IPS DF 19.7 (cell line): ENCODE data around the gene MANSC1.
"Not testable (repeated sequence)": the region's sequence is repeated elsewhere in the genome, so short reads cannot be mapped to it uniquely, and the experiment has no call there.

Experiments
- DNase-seq: peaks from one replicate; pipeline ENCODE4 v3.0.0-alpha.2; 2013; ENCODE audit warnings: low read depth, low spot score

Gene MANSC1

GRCh38 chr12:12326262-12326661, 23.8 kb downstream of the MANSC1 start:
- DNase-seq = no peak

- no peak for DNase-seq
Measured at GRCh38 chr12:12323591-12323990, 26.5 kb downstream of the MANSC1 start.

- no peak for DNase-seq
Measured at GRCh38 chr12:12323118-12323517, 26.9 kb downstream of the MANSC1 start.

- DNase-seq = no peak
Measured at GRCh38 chr12:12319451-12320183, 30.4 kb downstream of the MANSC1 start.

GRCh38 chr12:12315838-12316237, 34.2 kb downstream of the MANSC1 start:
- DNase-seq = no peak

GRCh38 chr12:12310695-12311094, 39.3 kb downstream of the MANSC1 start:
- DNase-seq = not testable (repeated sequence)

- no peak for DNase-seq
Measured at GRCh38 chr12:12305568-12306300, 44.3 kb downstream of the MANSC1 start.

GRCh38 chr12:12302976-12303375, 47.1 kb downstream of the MANSC1 start:
- no peak for DNase-seq

GRCh38 chr12:12301122-12301521, 48.9 kb downstream of the MANSC1 start:
- no peak for DNase-seq

GRCh38 chr12:12297201-12297830, 52.7 kb downstream of the MANSC1 start:
- no peak for DNase-seq

GRCh38 chr12:12294215-12295005, 55.6 kb downstream of the MANSC1 start:
- DNase-seq = no peak

GRCh38 chr12:12290206-12290605, 59.8 kb downstream of the MANSC1 start:
- no peak for DNase-seq

- no peak for DNase-seq
Measured at GRCh38 chr12:12286441-12286840, 63.6 kb downstream of the MANSC1 start.

- no peak for DNase-seq
Measured at GRCh38 chr12:12282761-12283425, 67.1 kb downstream of the MANSC1 start.

GRCh38 chr12:12282202-12282601, 67.8 kb downstream of the MANSC1 start:
- DNase-seq = no peak

- no peak for DNase-seq
Measured at GRCh38 chr12:12281134-12281533, 68.9 kb downstream of the MANSC1 start.

GRCh38 chr12:12278899-12279298, 71.1 kb downstream of the MANSC1 start:
- no peak for DNase-seq
